ENCODE measurements around the gene TNS1. TPM values are rescaled to one million over a fixed set of nuclear protein-coding genes. Genes with fewer than 3 reads are reported as not detected.

TNS1 gene
- total RNA-seq, 1 donor: 116 TPM

DNA sequence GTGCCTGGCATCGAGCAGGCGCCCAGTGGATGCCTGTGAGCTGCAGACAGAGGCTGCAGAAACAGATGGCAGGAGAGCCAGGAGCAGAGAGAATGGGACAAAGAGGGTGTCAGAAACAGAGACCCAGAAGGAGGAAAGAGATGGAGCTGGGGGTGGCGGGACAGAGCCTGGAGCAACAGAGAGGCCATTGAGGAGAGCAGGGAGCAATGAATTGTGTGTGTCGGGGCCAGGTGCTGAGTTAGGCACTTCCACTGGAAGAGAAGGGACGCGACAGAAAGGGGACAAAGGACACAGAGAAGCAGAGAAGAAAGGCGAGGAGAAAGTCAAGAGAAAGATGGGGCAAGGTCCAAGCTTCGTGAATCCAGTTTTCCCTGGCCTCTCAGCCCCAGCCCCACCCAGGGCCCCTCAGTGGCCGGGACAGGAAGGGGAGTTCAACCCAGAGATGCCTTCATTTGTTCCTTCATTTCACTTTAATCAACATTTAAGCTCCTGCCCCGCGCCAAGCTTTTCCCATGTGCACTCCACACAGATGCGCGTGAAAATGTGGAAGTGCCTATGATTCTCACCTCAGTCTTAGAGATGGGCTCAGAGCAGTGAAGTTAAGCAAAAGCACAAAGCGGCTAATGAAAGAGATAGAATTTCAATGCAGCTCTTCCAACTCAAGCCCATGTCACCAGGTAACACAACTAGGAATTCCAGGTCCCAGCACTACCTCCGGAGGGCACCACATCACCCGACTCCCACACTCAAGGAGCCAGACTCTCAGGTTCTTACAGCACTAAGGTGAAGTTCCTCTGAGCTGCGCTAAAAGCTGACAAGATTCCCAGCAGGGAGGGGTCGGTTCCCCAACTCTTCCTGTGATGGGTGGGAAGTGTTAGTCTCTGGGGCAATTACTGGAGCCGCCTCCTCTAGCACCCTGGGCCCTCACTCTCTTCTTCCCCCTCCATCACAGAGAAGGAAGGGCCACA lies 55.1 kb downstream of the TNS1 start:
- TF ChIP-seq, protein P1, sequence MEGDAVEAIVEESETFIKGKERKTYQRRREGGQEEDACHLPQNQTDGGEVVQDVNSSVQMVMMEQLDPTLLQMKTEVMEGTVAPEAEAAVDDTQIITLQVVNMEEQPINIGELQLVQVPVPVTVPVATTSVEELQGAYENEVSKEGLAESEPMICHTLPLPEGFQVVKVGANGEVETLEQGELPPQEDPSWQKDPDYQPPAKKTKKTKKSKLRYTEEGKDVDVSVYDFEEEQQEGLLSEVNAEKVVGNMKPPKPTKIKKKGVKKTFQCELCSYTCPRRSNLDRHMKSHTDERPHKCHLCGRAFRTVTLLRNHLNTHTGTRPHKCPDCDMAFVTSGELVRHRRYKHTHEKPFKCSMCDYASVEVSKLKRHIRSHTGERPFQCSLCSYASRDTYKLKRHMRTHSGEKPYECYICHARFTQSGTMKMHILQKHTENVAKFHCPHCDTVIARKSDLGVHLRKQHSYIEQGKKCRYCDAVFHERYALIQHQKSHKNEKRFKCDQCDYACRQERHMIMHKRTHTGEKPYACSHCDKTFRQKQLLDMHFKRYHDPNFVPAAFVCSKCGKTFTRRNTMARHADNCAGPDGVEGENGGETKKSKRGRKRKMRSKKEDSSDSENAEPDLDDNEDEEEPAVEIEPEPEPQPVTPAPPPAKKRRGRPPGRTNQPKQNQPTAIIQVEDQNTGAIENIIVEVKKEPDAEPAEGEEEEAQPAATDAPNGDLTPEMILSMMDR (IDR thresholded peaks at IDR 0.05; ENCODE audit: insufficient read depth, low read length): no peak
- DNase-seq (ENCODE audit: low read depth): no peak
- H3K4me3 ChIP-seq (ENCODE audit: low read depth, low read length): no peak overlapping the region

DNA sequence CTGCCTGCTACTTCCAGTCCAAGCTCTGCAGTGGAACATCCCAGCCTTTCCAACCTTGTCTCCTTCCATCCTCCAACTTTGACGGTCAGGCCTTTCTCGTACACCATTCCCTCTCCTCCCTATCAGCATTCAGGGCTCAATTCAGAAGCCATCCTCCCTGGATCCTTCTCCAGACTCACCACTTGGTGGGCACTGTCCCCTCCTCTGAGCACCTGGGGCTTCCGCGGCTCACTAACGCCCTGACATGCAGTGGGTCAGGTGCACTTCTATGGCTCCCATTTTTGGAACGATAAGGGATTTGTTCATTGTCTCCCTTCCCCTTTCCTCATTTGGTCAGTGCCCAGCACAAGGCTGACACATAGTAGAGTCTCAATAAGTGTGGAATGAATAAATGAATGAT lies 56.7 kb downstream of the TNS1 start:
- TF ChIP-seq, protein P1 (IDR thresholded peaks at IDR 0.05; ENCODE audit: insufficient read depth, low read length): no peak
- no peak overlapping the region for H3K4me3 ChIP-seq (ENCODE audit: low read depth, low read length)
- no peak for DNase-seq (ENCODE audit: low read depth)

DNA sequence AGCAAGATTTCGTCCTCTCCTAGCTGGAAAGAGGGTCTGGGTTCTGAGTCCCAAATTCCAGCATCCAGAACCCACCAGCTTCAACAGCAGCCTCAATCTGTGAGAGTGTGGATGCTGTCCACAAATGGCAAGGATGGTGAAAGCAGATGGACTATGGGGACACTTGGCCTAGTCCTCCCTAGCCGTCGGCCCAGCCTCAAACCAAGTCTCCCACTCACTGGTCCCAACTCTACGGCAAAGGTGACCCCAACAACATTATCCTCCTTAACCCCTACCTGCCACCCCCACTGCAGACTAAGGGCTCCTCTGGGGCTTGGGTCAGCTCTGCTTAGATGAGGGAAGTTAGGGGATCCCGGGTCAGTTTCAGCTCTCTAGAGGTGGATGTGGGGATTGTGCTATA lies 57.3 kb downstream of the TNS1 start:
- TF ChIP-seq, protein P1 (IDR thresholded peaks at IDR 0.05; ENCODE audit: insufficient read depth, low read length): no peak
- no peak for DNase-seq (ENCODE audit: low read depth)
- H3K4me3 ChIP-seq (ENCODE audit: low read depth, low read length): no peak overlapping the region

DNA sequence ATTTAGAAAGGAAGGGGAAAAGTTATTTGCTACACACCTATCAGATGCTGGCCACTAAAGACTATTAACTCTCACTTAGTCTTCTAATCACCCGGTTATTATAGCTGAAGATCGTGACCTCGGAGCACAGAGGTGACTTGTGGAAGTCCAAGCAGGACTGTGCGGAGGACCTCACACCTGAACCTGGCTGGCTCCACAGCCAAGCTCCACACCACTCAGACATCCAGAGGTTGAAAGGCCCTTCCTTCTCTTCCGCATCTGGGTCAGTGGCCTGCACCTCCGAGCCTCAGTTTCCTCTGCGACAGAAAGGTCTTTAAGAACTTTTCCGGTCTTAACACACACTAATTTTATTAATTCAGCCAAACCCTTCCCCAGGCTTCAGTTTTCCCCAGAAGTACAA lies 57.9 kb downstream of the TNS1 start:
- TF ChIP-seq, protein P1 (IDR thresholded peaks at IDR 0.05; ENCODE audit: insufficient read depth, low read length): no peak
- no peak for DNase-seq (ENCODE audit: low read depth)
- H3K4me3 ChIP-seq (ENCODE audit: low read depth, low read length): no peak overlapping the region

DNA sequence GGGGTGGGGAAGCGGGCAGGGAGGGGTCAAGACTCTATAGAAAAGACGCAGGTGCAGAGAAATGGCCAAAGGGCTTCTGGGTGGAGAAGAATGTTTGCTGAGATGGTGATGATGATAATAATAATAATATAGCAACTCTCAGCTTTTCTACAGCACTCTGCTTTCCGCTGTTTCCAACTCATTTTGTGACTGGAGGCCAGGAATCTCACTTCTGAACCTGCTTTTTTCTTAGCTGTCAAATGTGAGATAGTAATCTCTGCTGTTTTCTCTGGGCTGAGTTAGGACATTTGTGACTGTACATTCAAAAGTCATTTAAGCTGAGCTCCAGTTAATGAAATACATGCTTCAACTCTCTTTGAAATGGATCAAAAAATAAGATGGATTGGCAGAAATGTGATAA lies 58.4 kb downstream of the TNS1 start:
- DNase-seq (ENCODE audit: low read depth): no peak
- no peak overlapping the region for H3K4me3 ChIP-seq (ENCODE audit: low read depth, low read length)
- TF ChIP-seq, protein P1 (IDR thresholded peaks at IDR 0.05; ENCODE audit: insufficient read depth, low read length): no peak

DNA sequence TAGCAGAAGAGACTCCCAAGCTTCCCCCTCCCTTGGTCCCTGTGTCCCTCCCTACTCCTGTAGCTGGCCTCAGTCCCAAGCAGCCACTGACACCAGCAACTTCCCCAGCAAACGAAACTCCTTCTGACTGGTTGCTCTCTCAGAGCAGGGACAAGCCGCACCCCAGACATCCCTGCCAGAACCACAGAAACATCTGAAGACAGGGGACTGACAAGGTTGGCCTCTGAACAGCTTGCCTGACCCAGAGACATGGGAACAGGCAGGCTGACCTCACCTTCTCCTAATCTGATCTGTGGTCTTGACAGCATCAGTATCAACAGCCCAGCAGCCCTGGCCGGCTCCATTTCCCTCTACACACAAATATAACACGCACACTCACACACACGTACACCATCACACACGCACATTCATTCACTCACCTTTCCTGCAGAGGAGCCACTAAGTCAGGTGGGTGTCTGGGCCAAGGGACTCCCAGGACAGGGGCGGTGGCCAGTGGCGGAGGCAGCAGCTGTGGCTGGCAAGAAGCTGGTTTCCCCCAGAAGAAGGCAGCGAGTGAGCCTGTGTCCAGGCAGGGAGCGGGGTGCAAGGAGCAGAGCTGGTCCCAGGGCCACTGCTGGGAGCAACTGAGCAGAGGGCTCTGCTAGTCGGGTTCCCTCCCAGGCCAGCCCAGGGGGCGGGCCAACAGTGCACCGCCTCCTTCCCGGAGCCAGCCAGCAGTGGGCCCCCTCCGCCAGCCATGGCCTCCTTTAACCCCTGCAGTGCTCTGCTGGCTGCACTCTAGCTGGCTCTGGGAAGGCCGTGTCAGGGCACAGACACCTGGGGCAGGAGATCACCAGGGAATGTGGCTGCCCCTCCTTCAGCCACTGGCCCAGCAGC lies 59.1 kb downstream of the TNS1 start:
- peak overlapping the region; percentile 57 for H3K4me3 ChIP-seq (ENCODE audit: low read depth, low read length)
- TF ChIP-seq, protein P1 (IDR thresholded peaks at IDR 0.05; ENCODE audit: insufficient read depth, low read length): peak; percentile 25
- DNase-seq (ENCODE audit: low read depth): peak; percentile 45

Data from fibroblast of the aortic adventitia (primary cell).